Measurements from ENCODE around the gene GLI2. TPM values are rescaled to one million over a fixed set of nuclear protein-coding genes. Genes with fewer than 3 reads are reported as not detected.

GLI2 gene
- total RNA-seq, 1 experiment from 2014 or later: 3.4 TPM

GRCh38 chr2:120726245-120726644, 9.4 kb upstream of the GLI2 start:
- no peaks in the 10 kb centered on the region for H3K27me3 ChIP-seq (ENCODE audit: insufficient read depth, low read length)
- H3K4me3 ChIP-seq (replicated peaks in 1 of 2; ENCODE audit: low read depth in 1 of 2, low read length in 2 of 2): no peak overlapping the region
- H3K79me2 ChIP-seq (ENCODE audit: insufficient read depth, low read length): no peaks in the 10 kb centered on the region
- no peak overlapping the region for H3K27ac ChIP-seq (ENCODE audit: low read depth, low read length)
- no peaks in the 10 kb centered on the region for H3K9me3 ChIP-seq (ENCODE audit: control insufficient read depth in 1 of 2, insufficient read depth in 1 of 2, low read depth in 1 of 2, low read length in 2 of 2)
- ATAC-seq (no peak), DNase-seq (ENCODE audit: low read depth, low spot score) (no peak)
- no peaks in the 10 kb centered on the region for H3K9me2 ChIP-seq (ENCODE audit: insufficient read depth)
- no peak for TF ChIP-seq CTCF (IDR thresholded peaks at IDR 0.05 in 2 of 3, conservative IDR thresholded peaks at IDR 0.05 in 1 of 3; ENCODE audit: borderline replicate concordance in 1 of 3, insufficient read depth in 1 of 3, low read depth in 2 of 3, low read length in 2 of 3)
- TF ChIP-seq, protein P1, sequence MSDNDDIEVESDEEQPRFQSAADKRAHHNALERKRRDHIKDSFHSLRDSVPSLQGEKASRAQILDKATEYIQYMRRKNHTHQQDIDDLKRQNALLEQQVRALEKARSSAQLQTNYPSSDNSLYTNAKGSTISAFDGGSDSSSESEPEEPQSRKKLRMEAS (IDR thresholded peaks at IDR 0.05): no peak
- no peak for TF ChIP-seq CBX3 (IDR thresholded peaks at IDR 0.05; ENCODE audit: low read depth)
- TF ChIP-seq FOSL1 (IDR thresholded peaks at IDR 0.05; ENCODE audit: low read depth): no peak
- TF ChIP-seq CEBPB (IDR thresholded peaks at IDR 0.05; ENCODE audit: low read depth): no peak
- no peak for TF ChIP-seq YY1 (IDR thresholded peaks at IDR 0.05; ENCODE audit: extremely low read depth, insufficient replicate concordance, low read depth, low read length)
- TF ChIP-seq SP1 (IDR thresholded peaks at IDR 0.05; ENCODE audit: low read depth): no peak
- ChIA-PET CTCF (no interaction called here), POLR2A (no interaction called here), RAD21 (ENCODE audit: low non-redundant PET in 1 of 2, low total read pairs in 2 of 2, uncharacterized antibody in 2 of 2, unreplicated experiment in 2 of 2) (interaction anchor here in 1 of 2 experiments (0.6 kb wide), 1 partner anchor 30 kb away, joined by 3 read pairs; no protein-coding TSS in a partner anchor)
- intact Hi-C loops (cut with micrococcal nuclease): no loop called here
- H3K4me1 ChIP-seq (ENCODE audit: control insufficient read depth in 1 of 2, insufficient read depth in 2 of 2, low read length in 2 of 2): peaks cover 10 to 17% of the 10 kb centered on the region in 2 experiments
- no peak overlapping the region for H3K4me2 ChIP-seq (ENCODE audit: low read length)
- BruUV-seq (replicated peaks): no TSS peak
- H3K36me3 ChIP-seq (ENCODE audit: control insufficient read depth in 1 of 2, insufficient read depth in 2 of 2, low read length in 2 of 2): no peaks in the 10 kb centered on the region; a peak in 1 of 4 replicates
- H2AFZ ChIP-seq (ENCODE audit: low read depth, low read length, poor library complexity, severe bottlenecking): no peak overlapping the region
- H3K9ac ChIP-seq (ENCODE audit: low read length): no peak overlapping the region
- no peaks in the 10 kb centered on the region for H4K20me1 ChIP-seq (ENCODE audit: insufficient read depth)

All from HCT116 (cell line).